IMR-90 (cell line): Measurements from ENCODE around the gene CLEC20A. TPM values are rescaled to one million over a fixed set of nuclear protein-coding genes. Genes with fewer than 3 reads are reported as not detected.

Experiments used
- ATAC-seq: fragments of 200-7000 bp; cut with Tn5 transposase; 2 replicates; pipeline ENCODE4 v1.9.1; 2020; ENCODE audit warnings: low read depth, mild to moderate bottlenecking, moderate library complexity
- BruUV-seq: library from RNA; stranded (reverse); fragments of 400-500 nt; replicated peaks from 2 replicates; lab custom pipeline; 2021; lab: Mats Ljungman, UMichigan
- CTCF ChIA-PET: fragments of 300-600 bp; formaldehyde crosslinking; extraction: SDS; loops from one replicate; lab custom pipeline; 2021; ENCODE audit warnings: antibody characterized with exemption; lab: Yijun Ruan, JAX
- POLR2A ChIA-PET: fragments of 300-600 bp; sonication (Branson Sonifier 250); formaldehyde crosslinking; loops from one replicate; lab custom pipeline; 2022; ENCODE audit warnings: antibody characterized with exemption; ENCODE audit not compliant: unreplicated experiment; lab: Charles Lee
- DNase-seq: peaks from one replicate; pipeline ENCODE4 v3.0.0; 2013
- H2AFZ ChIP-seq: replicated peaks from 2 replicates; pipeline ENCODE3; 2013; ENCODE audit warnings: low read length, mild to moderate bottlenecking; ENCODE audit not compliant: poor library complexity
- H2AK5ac ChIP-seq: 2 replicates; pipeline ENCODE4 v1.6.1; 2013; ENCODE audit warnings: low read depth, low read length, inconsistent platforms
- H2AK9ac ChIP-seq: replicated peaks from 2 replicates; pipeline ENCODE3; 2013; ENCODE audit warnings: mild to moderate bottlenecking, low read depth, low read length, moderate library complexity; ENCODE audit not compliant: poor library complexity
- H2BK120ac ChIP-seq: 2 replicates; pipeline ENCODE4 v1.6.1; 2013; ENCODE audit warnings: low read depth, low read length, inconsistent platforms
- H2BK15ac ChIP-seq: 3 replicates; pipeline ENCODE4 v1.6.1; 2013; ENCODE audit warnings: low read depth, low read length, inconsistent platforms
- H2BK20ac ChIP-seq: 2 replicates; pipeline ENCODE4 v1.6.1; 2013; ENCODE audit warnings: low read depth, mild to moderate bottlenecking, inconsistent platforms, low read length, moderate library complexity
- H2BK5ac ChIP-seq: 2 replicates; pipeline ENCODE4 v1.6.1; 2013; ENCODE audit warnings: mild to moderate bottlenecking, low read depth, low read length, inconsistent platforms; ENCODE audit not compliant: poor library complexity, severe bottlenecking
- H3K14ac ChIP-seq: replicated peaks from 2 replicates; pipeline ENCODE4 v1.6.1; 2013; ENCODE audit warnings: low read depth, low read length, inconsistent platforms
- H3K18ac ChIP-seq: 2 replicates; pipeline ENCODE4 v1.6.1; 2013; ENCODE audit warnings: low read depth, low read length, control low read depth
- H3K23ac ChIP-seq: 2 replicates; pipeline ENCODE4 v1.6.1; 2013; ENCODE audit warnings: low read depth, low read length, inconsistent platforms
- H3K27ac ChIP-seq: 2 replicates; pipeline ENCODE4 v1.5.1; 2013; ENCODE audit warnings: mild to moderate bottlenecking, control low read depth, low read length; ENCODE audit not compliant: insufficient read depth
- H3K27me3 ChIP-seq: 2 replicates; pipeline ENCODE4 v1.6.1; 2013; ENCODE audit warnings: low read length; ENCODE audit not compliant: control insufficient read depth, insufficient read depth
- H3K36me3 ChIP-seq: 2 replicates; pipeline ENCODE4 v1.6.1; 2013; ENCODE audit warnings: low read length, mixed read lengths; ENCODE audit not compliant: control insufficient read depth, insufficient read depth
- H3K4ac ChIP-seq: 2 replicates; pipeline ENCODE4 v1.6.1; 2013; ENCODE audit warnings: low read depth, low read length, inconsistent platforms
- H3K4me1 ChIP-seq: 2 replicates; pipeline ENCODE4 v1.6.1; 2013; ENCODE audit warnings: low read length, mixed read lengths; ENCODE audit not compliant: control insufficient read depth, insufficient read depth
- H3K4me2 ChIP-seq: 2 replicates; pipeline ENCODE4 v1.6.1; 2013; ENCODE audit warnings: low read depth, mild to moderate bottlenecking, control low read depth, low read length, moderate library complexity
- H3K4me3 ChIP-seq: 2 replicates; pipeline ENCODE4 v1.5.1; 2013; ENCODE audit warnings: low read depth, mild to moderate bottlenecking, control low read depth, low read length, moderate library complexity; ENCODE audit not compliant: insufficient read depth
- H3K56ac ChIP-seq: 2 replicates; pipeline ENCODE4 v1.6.1; 2013; ENCODE audit warnings: low read length, inconsistent platforms; ENCODE audit not compliant: insufficient read depth; ENCODE audit errors: extremely low read depth
- H3K79me1 ChIP-seq, 2 experiments: 2 replicates each; pipeline ENCODE4 v1.6.1; 2013; ENCODE audit warnings: low read length in 2 of 2, inconsistent platforms in 1 of 2, low read depth in 1 of 2
- H3K9ac ChIP-seq: 2 replicates; pipeline ENCODE4 v1.6.1; 2013; ENCODE audit warnings: low read depth, low read length, control low read depth
- H3K9me1 ChIP-seq: 2 replicates; pipeline ENCODE4 v1.6.1; 2013; ENCODE audit warnings: low read length, inconsistent platforms; ENCODE audit not compliant: insufficient read depth
- H3K9me3 ChIP-seq: 2 replicates; pipeline ENCODE4 v1.6.1; 2013; ENCODE audit warnings: low read length; ENCODE audit not compliant: control insufficient read depth, insufficient read depth
- H4K20me1 ChIP-seq: 2 replicates; pipeline ENCODE4 v1.6.1; 2013; ENCODE audit warnings: low read length, inconsistent platforms; ENCODE audit not compliant: insufficient read depth
- H4K5ac ChIP-seq: 2 replicates; pipeline ENCODE4 v1.6.1; 2013; ENCODE audit warnings: mild to moderate bottlenecking, low read depth, low read length, control low read depth
- H4K8ac ChIP-seq, 2 experiments: 2 replicates each; pipeline ENCODE4 v1.6.1; 2013; ENCODE audit warnings: low read depth in 2 of 2, low read length in 2 of 2, control low read depth in 1 of 2, inconsistent platforms in 1 of 2
- H4K91ac ChIP-seq: 2 replicates; pipeline ENCODE4 v1.6.1; 2013; ENCODE audit warnings: low read depth, low read length, inconsistent platforms; ENCODE audit not compliant: insufficient read depth
- BHLHE40 ChIP-seq: fragments of 150-350 bp; IDR thresholded peaks from 2 replicates; pipeline ENCODE4 v1.6.1; 2016; ENCODE audit warnings: mild to moderate bottlenecking, low read depth, low read length
- CEBPB ChIP-seq: IDR thresholded peaks from 2 replicates; pipeline ENCODE4 v1.6.1; 2012; ENCODE audit warnings: low read depth, low read length, improper control_type of control experiment
- CTCF ChIP-seq: conservative IDR thresholded peaks from 2 replicates; pipeline ENCODE4 v1.5.1; 2012; ENCODE audit warnings: mild to moderate bottlenecking, low read depth, low read length, improper control_type of control experiment
- ELK1 ChIP-seq: fragments of 150-350 bp; IDR thresholded peaks from 2 replicates; pipeline ENCODE4 v1.6.1; 2016; ENCODE audit warnings: low read depth, mild to moderate bottlenecking, low read length, moderate library complexity, borderline replicate concordance
- MAFK ChIP-seq: IDR thresholded peaks from 2 replicates; pipeline ENCODE4 v1.6.1; 2012; ENCODE audit warnings: low read depth, low read length, improper control_type of control experiment
- MAZ ChIP-seq: IDR thresholded peaks from 2 replicates; pipeline ENCODE4 v1.6.1; 2012; ENCODE audit warnings: low read depth, mild to moderate bottlenecking, low read length, improper control_type of control experiment, moderate library complexity, borderline replicate concordance
- POLR2A ChIP-seq: IDR thresholded peaks from 2 replicates; pipeline ENCODE4 v1.6.1; 2012; ENCODE audit warnings: mild to moderate bottlenecking, low read depth, low read length
- RAD21 ChIP-seq: IDR thresholded peaks from 2 replicates; pipeline ENCODE4 v1.6.1; 2012; ENCODE audit warnings: low read length, improper control_type of control experiment
- RCOR1 ChIP-seq: IDR thresholded peaks from 2 replicates; pipeline ENCODE4 v1.6.1; 2012; ENCODE audit warnings: mild to moderate bottlenecking, low read length, improper control_type of control experiment; ENCODE audit not compliant: insufficient replicate concordance
- SMC3 ChIP-seq: fragments of 150-350 bp; IDR thresholded peaks from 2 replicates; pipeline ENCODE4 v1.6.1; 2016; ENCODE audit warnings: low read depth, mild to moderate bottlenecking, antibody characterized with exemption, low read length, moderate library complexity
- WGBS, 2 experiments: methylation state at CpG; one replicate each; pipeline versions ENCODE4 v1.1.5 to v1.1.7; 2013; ENCODE audit warnings: missing lambda C conversion rate in 2 of 2; ENCODE audit not compliant: insufficient read length in 1 of 2; ENCODE audit errors: extremely low coverage in 2 of 2; 5-methylcytosine and 5-hydroxymethylcytosine counted together
- dilution Hi-C: fragments of 300-500 bp; cut with HindIII; formaldehyde crosslinking; loops from one replicate; pipeline ENCODE4 v1.14.3; 2018; ENCODE audit warnings: low sequenced_read_pairs; ENCODE audit not compliant: unreplicated experiment
- in situ Hi-C: fragments of 300-500 bp; cut with MboI; formaldehyde crosslinking; loops from 3 replicates; pipeline ENCODE4 v1.14.3; 2019; ENCODE audit warnings: low sequenced_read_pairs, inconsistent platforms, mixed read lengths
- intact Hi-C: fragments of 100-400 bp; cut with micrococcal nuclease; formaldehyde crosslinking; loops from 2 replicates; pipeline ENCODE4 v1.10.0; 2022
- polyA plus RNA-seq, 3 experiments: library from polyadenylated mRNA; depleted of rRNA; stranded (reverse); fragments of >200 nt; gene quantifications; 2 replicates each; pipeline ENCODE4 v1.2.3, GENCODE V29; 2012; ENCODE audit warnings: low replicate concordance in 1 of 3
- total RNA-seq: library from RNA; depleted of rRNA; stranded (reverse); fragments of >200 nt; gene quantifications from 2 replicates; pipeline ENCODE4 v1.2.3, GENCODE V29; 2012

Gene CLEC20A
- total and polyA plus RNA-seq, 2 of the 4 experiments (the other 2 are of a cell fraction), result not detected

GRCh38 chr1:178442925-178443324 is 53.8 kb downstream of the CLEC20A start:
- dilution Hi-C loops, result no loop called here
- H4K91ac ChIP-seq, result no peak overlapping the region
- H3K4me1 ChIP-seq, result no peaks in the 10 kb centered on the region
- no peak overlapping the region for H3K56ac ChIP-seq
- H4K8ac ChIP-seq, result no peak overlapping the region
- no peak overlapping the region for H3K4me3 ChIP-seq
- H2BK20ac ChIP-seq, result no peak overlapping the region
- H2AK5ac ChIP-seq, result no peak overlapping the region
- no peaks in the 10 kb centered on the region for H3K79me1 ChIP-seq
- BruUV-seq, result no TSS peak
- peaks cover 6% of the 10 kb centered on the region for H3K36me3 ChIP-seq
- no peak overlapping the region for H3K23ac ChIP-seq
- H2BK15ac ChIP-seq, result no peak overlapping the region
- DNase-seq (no peak), ATAC-seq (no peak)
- in situ Hi-C loops, result no loop called here
- 0 out of 2 replicates have a peak, but pooled peaks cover 5% of the 10 kb centered on the region for H3K9me1 ChIP-seq
- ChIA-PET CTCF (no interaction called here), POLR2A (no interaction called here)
- H4K20me1 ChIP-seq, result no peaks in the 10 kb centered on the region
- no peak overlapping the region for H3K18ac ChIP-seq
- H3K9me3 ChIP-seq, result no peaks in the 10 kb centered on the region
- H2AK9ac ChIP-seq, result no peak overlapping the region
- H2BK5ac ChIP-seq, result no peak overlapping the region
- no peak overlapping the region for H3K4me2 ChIP-seq
- no CpG with 5 or more reads among the region's 3 CpGs for WGBS, 2 experiments
- H2BK120ac ChIP-seq, result no peak overlapping the region
- H4K5ac ChIP-seq, result no peak overlapping the region
- H3K14ac ChIP-seq, result no peak overlapping the region
- no peaks in the 10 kb centered on the region for H3K27me3 ChIP-seq
- TF ChIP-seq MAZ, result no peak
- TF ChIP-seq RCOR1, result no peak
- no peak for TF ChIP-seq CEBPB
- no peak for TF ChIP-seq BHLHE40
- no peak for TF ChIP-seq MAFK
- no peak for TF ChIP-seq CTCF
- no peak for TF ChIP-seq SMC3
- no peak for TF ChIP-seq ELK1
- no peak for TF ChIP-seq POLR2A
- no peak for TF ChIP-seq RAD21
- H3K9ac ChIP-seq, result no peak overlapping the region
- no peak overlapping the region for H2AFZ ChIP-seq
- H3K27ac ChIP-seq, result no peak overlapping the region
- H3K4ac ChIP-seq, result no peak overlapping the region
- intact Hi-C loops, result no loop called here
